Epithelial cell of proximal tubule (primary cell): ENCODE measurements around the gene GIMAP5. TPM values are rescaled to one million over a fixed set of nuclear protein-coding genes. Genes with fewer than 3 reads are reported as not detected.

ENCODE experiments used
- DNase-seq: peaks from one replicate; pipeline ENCODE4 v3.0.0-alpha.2; 2011; ENCODE audit warnings: low read depth
- H3K4me3 ChIP-seq: 2 replicates; pipeline ENCODE4 v1.5.1; 2011; ENCODE audit warnings: low read depth, mild to moderate bottlenecking, low read length
- total RNA-seq: library from RNA; depleted of rRNA; stranded (reverse); fragments of >200 nt; gene quantifications from 2 replicates; pipeline ENCODE4 v1.2.3, GENCODE V29; 2015
- TF ChIP-seq, protein P1 (sequence below): conservative IDR thresholded peaks from 2 replicates; pipeline ENCODE4 v1.5.1; 2012; ENCODE audit warnings: low read depth, mild to moderate bottlenecking, low read length

The GIMAP5 gene
- total RNA-seq, 1 donor from 2014 or later = not detected

DNA sequence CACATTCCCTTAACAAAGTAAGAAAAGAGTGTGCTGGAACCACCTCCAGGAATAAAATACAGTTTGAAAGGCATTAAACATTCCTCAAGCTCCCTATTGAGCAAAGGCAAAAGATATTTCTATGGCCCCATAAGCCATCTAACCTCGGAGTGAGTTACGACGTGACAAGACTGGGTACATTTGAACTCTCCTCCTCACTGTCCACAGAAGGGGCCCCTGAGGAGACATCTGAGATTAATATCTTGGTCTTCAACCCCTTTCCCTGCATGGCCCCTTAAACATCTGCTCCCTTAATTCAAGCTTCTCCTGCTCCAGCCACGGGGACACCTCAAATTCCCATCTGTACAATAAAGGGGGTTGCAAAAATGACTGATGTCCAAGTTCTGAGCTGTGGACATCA, 20.3 kb upstream of the GIMAP5 start:
- no peak for DNase-seq
- TF ChIP-seq, protein P1, sequence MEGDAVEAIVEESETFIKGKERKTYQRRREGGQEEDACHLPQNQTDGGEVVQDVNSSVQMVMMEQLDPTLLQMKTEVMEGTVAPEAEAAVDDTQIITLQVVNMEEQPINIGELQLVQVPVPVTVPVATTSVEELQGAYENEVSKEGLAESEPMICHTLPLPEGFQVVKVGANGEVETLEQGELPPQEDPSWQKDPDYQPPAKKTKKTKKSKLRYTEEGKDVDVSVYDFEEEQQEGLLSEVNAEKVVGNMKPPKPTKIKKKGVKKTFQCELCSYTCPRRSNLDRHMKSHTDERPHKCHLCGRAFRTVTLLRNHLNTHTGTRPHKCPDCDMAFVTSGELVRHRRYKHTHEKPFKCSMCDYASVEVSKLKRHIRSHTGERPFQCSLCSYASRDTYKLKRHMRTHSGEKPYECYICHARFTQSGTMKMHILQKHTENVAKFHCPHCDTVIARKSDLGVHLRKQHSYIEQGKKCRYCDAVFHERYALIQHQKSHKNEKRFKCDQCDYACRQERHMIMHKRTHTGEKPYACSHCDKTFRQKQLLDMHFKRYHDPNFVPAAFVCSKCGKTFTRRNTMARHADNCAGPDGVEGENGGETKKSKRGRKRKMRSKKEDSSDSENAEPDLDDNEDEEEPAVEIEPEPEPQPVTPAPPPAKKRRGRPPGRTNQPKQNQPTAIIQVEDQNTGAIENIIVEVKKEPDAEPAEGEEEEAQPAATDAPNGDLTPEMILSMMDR = no peak
- no peak overlapping the region for H3K4me3 ChIP-seq

DNA sequence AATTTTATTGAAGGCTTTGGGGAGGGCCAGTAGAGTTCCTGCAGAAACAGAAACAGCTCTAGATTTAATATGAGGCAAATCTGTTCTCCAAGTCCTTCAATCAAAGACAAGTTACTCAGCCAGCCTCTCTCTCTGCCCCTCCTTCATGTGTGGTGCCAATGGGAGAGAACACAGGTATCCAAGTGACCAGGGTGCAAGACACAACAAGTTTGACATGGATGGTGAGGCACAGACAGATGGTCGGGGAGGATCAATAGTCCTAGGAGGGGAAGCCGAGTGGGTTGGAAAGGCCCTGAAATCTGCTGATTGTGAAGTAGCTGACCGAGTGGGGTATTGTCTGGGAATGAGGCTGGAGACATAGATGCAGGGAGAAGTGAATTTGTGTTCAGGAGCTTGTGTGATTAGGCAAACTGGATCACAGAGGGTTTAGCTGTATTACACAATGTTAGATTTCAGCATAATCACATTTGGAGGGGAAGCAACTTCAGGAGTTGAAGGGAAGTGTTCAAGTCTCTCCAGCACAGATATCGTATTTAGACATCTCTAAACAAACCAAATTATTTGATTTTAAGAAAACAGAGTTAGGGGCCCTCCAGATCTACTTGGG, 19.3 kb upstream of the GIMAP5 start:
- DNase-seq = no peak
- no peak overlapping the region for H3K4me3 ChIP-seq

DNA sequence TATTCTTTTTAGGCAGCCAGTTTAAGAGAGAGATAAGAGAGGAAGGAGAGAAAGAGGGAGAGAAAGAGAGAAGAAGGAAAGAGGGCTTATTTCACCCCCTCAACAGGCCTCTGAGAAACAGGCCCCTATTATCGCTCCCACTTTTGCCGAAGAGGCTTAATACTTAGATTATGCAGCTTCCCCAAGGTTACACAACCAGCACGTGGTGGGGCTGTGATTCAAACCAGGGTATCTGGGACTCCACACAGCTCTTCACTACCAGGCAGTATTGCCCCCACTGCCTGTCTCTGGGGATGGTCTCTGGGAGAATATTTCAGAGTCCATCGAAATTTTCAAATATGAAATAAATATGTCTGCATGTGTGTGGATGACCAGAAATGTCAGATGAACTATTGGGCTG, 17.8 kb upstream of the GIMAP5 start:
- no peak overlapping the region for H3K4me3 ChIP-seq
- TF ChIP-seq, protein P1 = no peak
- no peak for DNase-seq

More for the DNA sequence above, 19.3 kb upstream of the GIMAP5 start:
- TF ChIP-seq, protein P1 = no peak

DNA sequence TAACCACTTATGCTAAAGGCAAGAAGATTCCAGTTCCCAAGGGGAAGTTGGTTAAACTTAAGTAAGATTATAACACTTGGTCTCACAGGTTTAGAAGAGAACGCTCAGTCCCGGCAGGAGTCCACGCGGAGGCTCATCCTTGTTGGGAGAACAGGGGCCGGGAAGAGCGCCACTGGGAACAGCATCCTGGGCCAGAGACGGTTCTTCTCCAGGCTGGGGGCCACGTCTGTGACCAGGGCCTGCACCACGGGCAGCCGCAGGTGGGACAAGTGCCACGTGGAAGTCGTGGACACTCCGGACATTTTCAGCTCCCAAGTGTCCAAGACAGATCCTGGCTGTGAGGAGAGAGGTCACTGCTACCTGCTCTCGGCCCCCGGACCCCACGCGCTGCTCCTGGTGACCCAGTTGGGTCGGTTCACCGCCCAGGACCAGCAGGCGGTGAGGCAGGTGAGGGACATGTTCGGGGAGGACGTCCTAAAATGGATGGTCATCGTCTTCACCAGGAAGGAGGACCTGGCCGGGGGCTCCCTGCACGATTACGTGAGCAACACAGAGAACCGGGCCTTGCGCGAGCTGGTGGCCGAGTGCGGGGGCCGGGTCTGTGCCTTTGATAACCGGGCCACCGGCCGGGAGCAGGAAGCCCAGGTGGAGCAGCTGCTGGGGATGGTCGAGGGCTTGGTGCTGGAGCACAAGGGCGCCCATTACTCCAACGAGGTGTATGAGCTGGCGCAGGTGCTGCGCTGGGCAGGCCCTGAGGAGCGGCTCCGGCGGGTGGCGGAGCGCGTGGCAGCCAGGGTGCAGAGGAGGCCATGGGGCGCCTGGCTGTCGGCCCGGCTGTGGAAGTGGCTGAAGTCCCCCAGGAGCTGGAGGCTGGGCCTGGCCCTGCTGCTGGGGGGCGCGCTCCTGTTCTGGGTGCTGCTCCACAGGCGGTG, 17.0 kb upstream of the GIMAP5 start:
- TF ChIP-seq, protein P1 = no peak
- no peak for DNase-seq

DNA sequence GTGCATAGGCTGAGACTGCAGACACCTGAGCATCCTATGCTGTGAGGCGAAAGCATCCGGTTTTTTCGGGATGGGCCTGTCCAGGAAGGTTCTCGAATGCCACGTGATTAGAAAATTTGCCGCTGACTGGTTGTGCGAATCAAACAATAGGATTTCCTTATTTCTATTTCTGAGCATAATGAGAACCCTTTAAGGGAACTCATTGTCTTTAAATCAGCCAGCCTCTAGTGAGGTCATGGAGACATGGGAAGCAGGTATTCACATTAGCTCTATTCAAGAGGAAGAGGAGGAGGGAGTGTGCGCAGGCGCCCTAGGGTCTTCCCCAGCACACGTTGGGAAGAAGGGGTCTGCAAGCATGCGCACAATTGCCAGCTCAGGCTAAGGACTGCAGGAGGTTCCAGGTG, 15.2 kb upstream of the GIMAP5 start:
- no peak overlapping the region for H3K4me3 ChIP-seq
- TF ChIP-seq, protein P1 = no peak
- no peak for DNase-seq

More for the DNA sequence above, 17.0 kb upstream of the GIMAP5 start:
- no peak overlapping the region for H3K4me3 ChIP-seq

DNA sequence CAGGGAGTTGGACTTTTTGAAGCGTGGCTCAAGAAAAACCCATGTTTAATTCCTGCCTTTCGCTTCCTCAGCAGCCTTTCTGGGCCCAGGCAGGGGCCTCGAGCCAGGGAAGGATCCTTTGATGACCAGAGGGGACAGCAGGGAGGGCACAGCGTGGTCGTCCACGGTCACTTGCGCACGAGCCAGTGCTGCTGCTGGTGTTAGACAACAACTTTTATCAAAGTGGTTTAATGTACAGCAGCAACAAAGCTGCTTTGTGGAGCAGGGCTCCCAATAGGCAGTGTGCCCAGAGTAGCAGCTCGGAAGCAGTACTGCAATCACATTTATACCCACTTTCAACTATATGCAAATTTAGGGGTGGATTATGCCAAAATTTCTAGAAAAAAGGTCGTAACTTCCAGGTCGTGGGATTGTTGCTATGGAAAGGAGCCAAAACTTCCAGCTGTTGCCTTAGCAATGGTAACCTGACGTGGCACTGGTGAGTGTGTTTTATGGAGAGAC, 14.7 kb upstream of the GIMAP5 start:
- TF ChIP-seq, protein P1 = no peak
- DNase-seq = no peak
- H3K4me3 ChIP-seq = no peak overlapping the region
